Left ventricle myocardium inferior (tissue), 1 donor: ENCODE measurements around the gene PRR33. TPM values are rescaled to one million over a fixed set of nuclear protein-coding genes. Genes with fewer than 3 reads are reported as not detected.

Experiments used
- DNase-seq: peaks from one replicate; pipeline ENCODE4 v3.0.0-alpha.2; 2020
- H3K27ac ChIP-seq: fragments of 200-600 bp; replicated peaks from 2 replicates; pipeline ENCODE4 v1.8.0; 2021
- H3K27me3 ChIP-seq: fragments of 200-600 bp; 2 replicates; pipeline ENCODE4 v1.8.0; 2021; ENCODE audit warnings: low read depth
- H3K36me3 ChIP-seq: fragments of 200-600 bp; 2 replicates; pipeline ENCODE4 v1.8.0; 2021
- H3K4me1 ChIP-seq: fragments of 200-600 bp; 2 replicates; pipeline ENCODE4 v1.8.0; 2021
- H3K4me3 ChIP-seq: fragments of 200-600 bp; 2 replicates; pipeline ENCODE4 v1.8.0; 2021; ENCODE audit warnings: mild to moderate bottlenecking, moderate library complexity
- H3K9me3 ChIP-seq: fragments of 200-600 bp; replicated peaks from 2 replicates; pipeline ENCODE4 v1.8.0; 2021
- intact Hi-C: fragments of 100-400 bp; cut with micrococcal nuclease; formaldehyde crosslinking; loops from one replicate; pipeline ENCODE4 v1.11.0; 2022
- total RNA-seq: library from RNA; stranded (reverse); fragmentation: NEBNext Ultra II Directional; extraction: Animal tissue kit (Norgen Biotek cat#: 25700); gene quantifications from one replicate; pipeline ENCODE4 v1.2.1, GENCODE V29; 2021
- TF ChIP-seq, protein P1 (sequence below): fragments of 200-600 bp; IDR thresholded peaks from 2 replicates; pipeline ENCODE4 v1.8.0; 2021; ENCODE audit warnings: antibody characterized with exemption, mild to moderate bottlenecking, borderline replicate concordance
- donor health status: DM: no; HTN: yes; CAD: no; lungs with severe emphysema.

Gene PRR33
- total RNA-seq, 1 donor from 2014 or later: 2.4 TPM

- H3K27me3 ChIP-seq: peaks cover 34% of the 10 kb centered on the region
- H3K36me3 ChIP-seq: no peaks in the 10 kb centered on the region
- no peaks in the 10 kb centered on the region for H3K9me3 ChIP-seq
- peak overlapping the region; percentile 89 for H3K27ac ChIP-seq
- TF ChIP-seq, protein P1, sequence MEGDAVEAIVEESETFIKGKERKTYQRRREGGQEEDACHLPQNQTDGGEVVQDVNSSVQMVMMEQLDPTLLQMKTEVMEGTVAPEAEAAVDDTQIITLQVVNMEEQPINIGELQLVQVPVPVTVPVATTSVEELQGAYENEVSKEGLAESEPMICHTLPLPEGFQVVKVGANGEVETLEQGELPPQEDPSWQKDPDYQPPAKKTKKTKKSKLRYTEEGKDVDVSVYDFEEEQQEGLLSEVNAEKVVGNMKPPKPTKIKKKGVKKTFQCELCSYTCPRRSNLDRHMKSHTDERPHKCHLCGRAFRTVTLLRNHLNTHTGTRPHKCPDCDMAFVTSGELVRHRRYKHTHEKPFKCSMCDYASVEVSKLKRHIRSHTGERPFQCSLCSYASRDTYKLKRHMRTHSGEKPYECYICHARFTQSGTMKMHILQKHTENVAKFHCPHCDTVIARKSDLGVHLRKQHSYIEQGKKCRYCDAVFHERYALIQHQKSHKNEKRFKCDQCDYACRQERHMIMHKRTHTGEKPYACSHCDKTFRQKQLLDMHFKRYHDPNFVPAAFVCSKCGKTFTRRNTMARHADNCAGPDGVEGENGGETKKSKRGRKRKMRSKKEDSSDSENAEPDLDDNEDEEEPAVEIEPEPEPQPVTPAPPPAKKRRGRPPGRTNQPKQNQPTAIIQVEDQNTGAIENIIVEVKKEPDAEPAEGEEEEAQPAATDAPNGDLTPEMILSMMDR: no peak
- intact Hi-C loops: no loop called here
- peak overlapping the region; percentile 64 for H3K4me3 ChIP-seq
- DNase-seq: peak; percentile 14
- H3K4me1 ChIP-seq: peaks cover 74% of the 10 kb centered on the region
Measured at GRCh38 chr11:1866226-1866625, 25.5 kb downstream of the PRR33 start.

- H3K4me3 ChIP-seq: peak overlapping the region; percentile 64
- peak; percentile 43 for DNase-seq
- H3K27ac ChIP-seq: peak overlapping the region; percentile 89
- intact Hi-C loops: no loop called here
- peaks cover 63% of the 10 kb centered on the region for H3K4me1 ChIP-seq
- peaks cover 23% of the 10 kb centered on the region for H3K27me3 ChIP-seq
- TF ChIP-seq, protein P1: no peak
- H3K9me3 ChIP-seq: no peaks in the 10 kb centered on the region
- H3K36me3 ChIP-seq: no peaks in the 10 kb centered on the region
Measured at GRCh38 chr11:1864831-1865665, 26.6 kb downstream of the PRR33 start.

- no peaks in the 10 kb centered on the region for H3K9me3 ChIP-seq
- intact Hi-C loops: no loop called here
- DNase-seq: peak; percentile 25
- TF ChIP-seq, protein P1: no peak
- peaks cover 16% of the 10 kb centered on the region for H3K27me3 ChIP-seq
- H3K4me3 ChIP-seq: peak overlapping the region; percentile 64
- no peaks in the 10 kb centered on the region for H3K36me3 ChIP-seq
- H3K4me1 ChIP-seq: peaks cover 58% of the 10 kb centered on the region
- peak overlapping the region; percentile 89 for H3K27ac ChIP-seq
Measured at GRCh38 chr11:1864231-1864630, 27.5 kb downstream of the PRR33 start.

DNA sequence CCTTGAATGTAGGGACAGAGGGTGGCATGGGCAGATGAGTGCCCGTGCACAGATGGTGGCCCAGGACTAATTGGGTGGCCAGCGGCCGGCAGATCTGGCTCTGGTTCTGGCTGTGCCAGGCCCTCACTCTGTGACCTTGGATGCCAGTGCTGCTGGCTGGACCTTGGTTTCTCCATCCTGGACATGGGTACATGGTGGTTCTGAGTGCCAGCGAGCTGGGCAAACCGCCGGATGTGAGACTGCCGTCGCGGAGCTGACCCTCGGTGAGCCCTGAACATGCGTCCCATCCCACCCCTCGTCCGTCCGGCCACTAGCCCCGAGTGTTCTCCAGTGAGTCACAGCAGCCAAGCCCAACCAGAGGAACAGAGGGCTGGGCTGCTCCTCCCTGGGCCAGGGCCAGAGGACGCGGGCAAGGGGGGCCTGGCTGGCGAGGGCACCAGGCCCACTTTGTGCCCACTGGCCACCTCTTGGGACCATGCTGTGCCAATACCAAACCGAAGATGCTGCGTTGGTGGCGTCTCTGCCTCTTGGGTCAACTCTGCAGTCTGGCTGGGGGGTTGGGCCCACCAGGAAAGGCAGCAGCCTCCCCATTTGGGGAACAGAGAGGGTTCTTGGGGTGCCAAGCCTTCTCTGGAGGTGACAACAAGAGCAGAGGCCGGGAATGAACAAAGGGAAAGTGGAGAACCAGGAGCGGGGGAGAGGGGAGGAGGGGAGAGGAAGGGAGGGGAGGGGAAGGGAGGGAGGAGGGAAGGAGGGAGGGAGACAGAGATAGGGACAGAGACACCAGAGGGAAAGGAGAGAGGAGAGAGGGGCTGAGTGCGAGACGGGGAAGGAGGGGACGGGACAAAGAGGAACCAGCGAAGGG lies 28.1 kb downstream of the PRR33 start:
- TF ChIP-seq, protein P1: no peak
- Histone ChIP-seq H3K36me3 (no peaks in the 10 kb centered on the region), H3K9me3 (no peaks in the 10 kb centered on the region), H3K27me3 (peaks cover 9% of the 10 kb centered on the region), H3K4me3 (peak overlapping the region; percentile 64), H3K27ac (peak overlapping the region; percentile 89), H3K4me1 (peaks cover 55% of the 10 kb centered on the region)
- intact Hi-C loops: no loop called here
- peak; percentile 87 for DNase-seq

GRCh38 chr11:1862588-1863351 lies 28.9 kb downstream of the PRR33 start:
- DNase-seq: peak; percentile 30
- intact Hi-C loops: no loop called here

More at GRCh38 chr11:1862588-1863351, 28.9 kb downstream of the PRR33 start:
- Histone ChIP-seq H3K9me3 (no peaks in the 10 kb centered on the region), H3K4me1 (peaks cover 47% of the 10 kb centered on the region), H3K27me3 (peaks cover 1% of the 10 kb centered on the region), H3K36me3 (no peaks in the 10 kb centered on the region), H3K27ac (peak overlapping the region; percentile 89), H3K4me3 (peak overlapping the region; percentile 64)
- TF ChIP-seq, protein P1: no peak
